ENCODE results near the gene SCGN.

SCGN gene

GRCh38 chr6:25645916-25646315 is 6.1 kb upstream of the SCGN start:
- H3K27me3 ChIP-seq (replicated peaks; ENCODE audit: control insufficient read depth, insufficient read depth, low read length) = no peaks in the 10 kb centered on the region
- no peaks in the 10 kb centered on the region for H3K36me3 ChIP-seq (ENCODE audit: control insufficient read depth, insufficient read depth, low read length)
- H3K4me3 ChIP-seq (replicated peaks; ENCODE audit: low read depth, low read length) = no peak overlapping the region
- DNase-seq (ENCODE audit: extremely low read depth, insufficient read length) = no peak
- no peak for TF ChIP-seq CTCF (IDR thresholded peaks at IDR 0.05; ENCODE audit: insufficient read depth, low read length, poor library complexity, severe bottlenecking)

GRCh38 chr6:25649611-25650010 is 2.4 kb upstream of the SCGN start:
- TF ChIP-seq CTCF (IDR thresholded peaks at IDR 0.05; ENCODE audit: insufficient read depth, low read length, poor library complexity, severe bottlenecking) = no peak
- Histone ChIP-seq H3K4me3 (replicated peaks; ENCODE audit: low read depth, low read length) (no peak overlapping the region), H3K36me3 (ENCODE audit: control insufficient read depth, insufficient read depth, low read length) (no peaks in the 10 kb centered on the region), H3K27me3 (replicated peaks; ENCODE audit: control insufficient read depth, insufficient read depth, low read length) (no peaks in the 10 kb centered on the region)
- no peak for DNase-seq (ENCODE audit: extremely low read depth, insufficient read length)

- no peak for DNase-seq (ENCODE audit: extremely low read depth, insufficient read length)
These were observed 3.7 kb downstream of the SCGN start for GRCh38 chr6:25655723-25656122.

GRCh38 chr6:25659633-25660368 is 7.8 kb downstream of the SCGN start:
- no peak for TF ChIP-seq CTCF (IDR thresholded peaks at IDR 0.05; ENCODE audit: insufficient read depth, low read length, poor library complexity, severe bottlenecking)
- H3K27me3 ChIP-seq (replicated peaks; ENCODE audit: control insufficient read depth, insufficient read depth, low read length) = peaks cover 2% of the 10 kb centered on the region; the same call in 1 of the 2 replicates
- DNase-seq (ENCODE audit: extremely low read depth, insufficient read length) = no peak
- H3K4me3 ChIP-seq (replicated peaks; ENCODE audit: low read depth, low read length) = no peak overlapping the region
- no peaks in the 10 kb centered on the region for H3K36me3 ChIP-seq (ENCODE audit: control insufficient read depth, insufficient read depth, low read length)

More at GRCh38 chr6:25655723-25656122, 3.7 kb downstream of the SCGN start:
- TF ChIP-seq CTCF (IDR thresholded peaks at IDR 0.05; ENCODE audit: insufficient read depth, low read length, poor library complexity, severe bottlenecking) = no peak
- Histone ChIP-seq H3K27me3 (replicated peaks; ENCODE audit: control insufficient read depth, insufficient read depth, low read length) (peaks cover 2% of the 10 kb centered on the region; the same call in 1 of the 2 replicates), H3K36me3 (ENCODE audit: control insufficient read depth, insufficient read depth, low read length) (no peaks in the 10 kb centered on the region), H3K4me3 (replicated peaks; ENCODE audit: low read depth, low read length) (no peak overlapping the region)

- no peak for DNase-seq (ENCODE audit: extremely low read depth, insufficient read length)
- Histone ChIP-seq H3K4me3 (replicated peaks; ENCODE audit: low read depth, low read length) (no peak overlapping the region), H3K36me3 (ENCODE audit: control insufficient read depth, insufficient read depth, low read length) (no peaks in the 10 kb centered on the region), H3K27me3 (replicated peaks; ENCODE audit: control insufficient read depth, insufficient read depth, low read length) (peaks cover 2% of the 10 kb centered on the region; the same call in 1 of the 2 replicates)
- TF ChIP-seq CTCF (IDR thresholded peaks at IDR 0.05; ENCODE audit: insufficient read depth, low read length, poor library complexity, severe bottlenecking) = no peak
These were observed 8.5 kb downstream of the SCGN start for GRCh38 chr6:25660512-25660911.

Measured in GM06990 (cell line).